NCI-H2107 treated with DMSO at 0.1 percent for 48 hours (cell line): ENCODE data around the gene ZNRF2.

Experiments
- DNase-seq: peaks from one replicate; lab custom pipeline; 2025; ENCODE audit not compliant: unreplicated experiment; lab: John Stamatoyannopoulos, UW

The ZNRF2 gene

DNA sequence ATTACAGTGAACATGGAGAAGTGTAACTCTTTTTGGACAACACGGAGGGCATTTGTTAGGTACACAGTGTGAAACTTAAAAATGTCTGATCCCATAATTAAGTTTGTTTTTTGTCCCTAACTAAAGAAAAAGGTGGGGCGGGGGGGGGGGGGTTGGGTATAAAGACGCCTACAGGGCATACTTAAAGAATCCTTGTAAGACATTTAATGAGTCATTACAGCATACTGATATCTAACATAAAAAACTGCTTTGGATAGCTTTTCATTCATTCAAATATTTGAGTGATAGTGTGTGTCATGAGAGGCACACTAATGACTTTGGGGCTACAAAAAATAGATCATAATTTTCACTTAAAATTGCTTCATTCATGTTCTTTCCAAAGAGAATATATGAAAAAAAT, 31.2 kb downstream of the ZNRF2 start:
- DNase-seq: no peak

DNA sequence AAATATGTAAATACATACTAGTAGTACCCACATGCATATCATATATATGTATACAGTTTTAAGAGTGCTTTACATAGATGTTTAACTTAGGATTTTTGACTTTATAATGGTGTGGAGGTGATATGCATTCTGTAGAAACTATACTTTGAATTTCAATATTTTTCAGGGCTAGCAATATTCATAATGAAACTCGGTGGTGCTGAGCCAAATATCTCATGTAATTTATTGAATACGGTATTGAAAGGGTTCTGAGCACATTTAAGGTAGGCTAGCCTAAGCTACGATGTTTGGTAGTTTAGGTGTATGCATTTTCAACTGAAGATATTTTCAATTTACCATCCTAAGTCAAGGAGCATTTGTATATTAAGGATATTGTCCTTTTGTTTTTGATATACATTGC, 36.0 kb downstream of the ZNRF2 start:
- no peak for DNase-seq

DNA sequence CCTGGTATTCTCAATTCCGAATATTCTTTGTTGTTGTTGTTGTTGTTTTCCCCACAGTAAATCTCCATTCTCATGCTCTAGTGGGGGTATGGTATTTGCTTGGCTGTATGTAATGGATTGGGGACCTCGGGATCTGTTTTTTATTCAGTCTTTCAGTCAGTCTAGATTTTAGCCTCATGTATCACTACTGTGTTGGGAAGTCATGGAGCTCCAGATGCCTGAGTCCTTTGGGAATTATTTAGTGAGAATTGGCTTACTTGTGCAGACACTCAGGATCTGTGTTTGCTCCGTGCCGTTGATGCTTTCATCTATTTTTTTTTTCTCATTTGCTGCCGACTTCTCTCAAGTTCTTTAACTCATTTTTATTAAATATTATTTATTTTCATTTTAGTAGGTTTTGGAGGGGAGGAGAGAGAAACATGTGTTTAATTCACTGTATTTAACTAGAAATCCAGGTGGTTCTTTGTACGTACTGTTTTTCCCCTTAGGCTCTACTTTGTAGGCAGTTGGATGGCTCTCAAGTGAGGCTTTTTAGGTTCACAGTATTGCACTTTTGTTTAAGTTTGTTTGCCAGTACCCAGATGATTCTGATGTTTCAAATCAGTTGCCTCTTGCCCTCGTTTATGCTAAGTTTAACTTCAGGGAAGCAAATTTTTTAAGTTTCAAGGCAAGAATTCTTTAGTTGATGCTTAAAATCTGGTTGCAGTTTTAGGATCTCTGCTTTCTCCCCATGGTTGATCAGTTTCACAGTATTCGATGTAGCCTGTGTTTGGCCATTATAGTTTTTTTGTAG, 36.9 kb downstream of the ZNRF2 start:
- no peak for DNase-seq

DNA sequence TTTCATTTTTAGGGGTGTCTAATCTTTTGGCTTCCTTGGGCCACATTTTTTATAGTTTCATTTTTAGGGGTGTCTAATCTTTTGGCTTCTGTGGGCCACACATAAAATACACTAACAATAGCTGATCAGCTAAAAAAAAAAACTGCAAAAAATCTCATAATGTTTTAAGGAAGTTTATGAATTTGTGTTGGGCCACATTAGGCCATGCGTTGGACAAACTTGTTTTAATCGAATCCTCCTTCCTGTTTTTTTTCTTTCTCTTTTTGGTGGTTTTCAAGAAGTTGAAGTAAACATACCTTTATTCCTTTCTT, 37.4 kb downstream of the ZNRF2 start:
- no peak for DNase-seq

DNA sequence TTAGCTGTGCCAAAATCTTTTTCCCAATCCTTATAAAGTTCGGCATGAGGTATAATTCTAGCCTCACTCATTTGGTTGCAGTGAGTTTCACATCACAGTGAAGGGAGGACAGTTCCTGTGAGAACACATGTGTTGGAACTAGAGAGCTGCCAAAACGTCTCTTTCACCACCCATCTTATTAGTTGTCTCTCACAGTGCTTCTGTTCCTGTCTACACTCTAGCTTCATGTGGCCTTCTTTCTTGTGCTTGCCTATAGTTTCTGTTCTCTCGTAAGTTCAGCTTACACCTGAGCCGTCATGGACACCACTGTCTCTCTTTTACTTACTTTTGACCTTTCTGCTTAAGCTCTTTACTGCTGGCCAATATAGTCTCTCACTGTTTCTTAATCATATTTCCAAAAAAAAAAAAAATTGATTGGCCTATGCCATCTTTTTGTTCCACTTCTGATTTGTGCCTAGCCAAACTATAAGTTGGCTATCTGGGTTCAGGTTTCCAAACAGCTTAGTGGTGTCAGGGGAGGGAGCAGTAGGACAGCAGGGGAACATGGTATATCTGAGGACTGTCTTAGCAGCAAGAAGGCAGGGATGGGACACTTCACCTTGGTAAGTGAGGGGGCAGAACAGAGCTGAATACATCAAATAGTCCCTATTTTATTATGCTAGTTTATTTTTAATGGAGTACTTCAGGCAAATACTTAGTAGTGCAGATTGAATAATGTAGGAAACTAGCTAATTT, 38.0 kb downstream of the ZNRF2 start:
- DNase-seq: no peak

DNA sequence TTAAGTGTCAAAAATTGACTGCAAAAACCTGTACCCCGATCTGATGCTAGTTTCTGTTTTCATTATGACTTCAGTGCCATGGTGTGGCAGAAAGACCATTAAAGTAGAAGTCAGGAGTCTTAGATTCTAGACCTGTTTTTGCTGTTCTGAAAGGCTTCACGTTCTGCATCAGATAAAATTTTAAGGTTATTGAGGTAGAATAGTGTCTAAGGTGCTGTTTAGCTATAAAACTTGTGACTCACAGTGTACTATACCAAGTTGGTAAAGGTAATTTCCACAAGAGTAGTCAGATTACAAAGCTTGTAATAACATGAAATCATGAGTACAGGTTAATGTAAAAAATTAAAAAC, 38.6 kb downstream of the ZNRF2 start:
- no peak for DNase-seq

DNA sequence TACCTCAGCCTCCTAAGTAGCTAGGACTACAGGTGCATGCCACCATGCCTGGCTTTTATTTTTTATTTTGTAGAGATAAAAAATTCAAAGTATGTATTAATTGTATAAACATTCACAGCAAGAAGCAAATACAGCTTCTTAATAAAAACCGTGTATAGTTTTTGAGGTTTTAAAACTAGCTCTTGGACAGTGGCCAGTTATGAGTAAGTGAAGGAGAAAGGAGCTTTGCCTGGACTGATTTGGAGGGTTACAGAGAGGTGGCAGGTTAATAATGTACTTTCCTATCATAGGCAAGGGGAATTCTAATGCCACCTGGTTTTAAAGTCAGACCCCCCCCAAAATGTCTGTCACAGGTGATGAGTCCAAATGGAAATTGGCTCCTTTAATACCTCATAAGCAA, 43.4 kb downstream of the ZNRF2 start:
- no peak for DNase-seq

DNA sequence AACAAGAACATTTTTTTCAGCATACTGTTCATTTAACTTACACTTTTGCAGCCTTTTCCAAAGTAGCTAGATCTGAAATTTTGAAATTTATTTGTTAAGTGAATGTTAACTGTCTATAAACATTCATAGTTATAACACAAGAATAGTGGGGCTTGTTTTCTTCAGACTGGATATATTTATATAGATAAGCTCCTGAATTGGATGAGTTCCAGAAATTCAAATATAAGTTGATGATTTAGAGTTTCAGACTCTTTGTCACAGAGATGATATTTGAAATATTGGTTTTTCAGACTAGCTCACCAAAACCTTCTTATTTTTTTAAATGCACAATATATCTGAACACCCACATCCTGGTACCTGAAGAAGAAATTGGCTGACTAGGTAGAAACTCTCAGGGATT, 44.0 kb downstream of the ZNRF2 start:
- no peak for DNase-seq

DNA sequence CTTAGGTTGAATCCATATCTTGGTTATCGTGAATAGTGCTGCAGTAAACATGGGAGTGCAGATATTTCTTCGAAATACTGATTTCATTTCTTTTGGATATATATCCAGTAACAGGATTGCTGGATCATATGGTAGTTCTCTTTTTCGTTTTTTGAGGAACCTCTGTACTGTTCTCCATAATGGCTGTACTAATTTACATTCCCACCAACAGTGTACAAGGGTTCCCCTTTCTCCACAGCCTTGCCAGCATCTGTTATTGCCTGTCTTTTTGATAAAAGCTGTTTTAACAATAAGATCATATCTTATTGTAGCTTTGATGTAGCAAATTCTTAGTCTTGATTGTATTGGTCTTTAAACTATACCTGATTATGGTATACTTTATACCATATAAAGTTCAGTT, 45.3 kb downstream of the ZNRF2 start:
- no peak for DNase-seq

DNA sequence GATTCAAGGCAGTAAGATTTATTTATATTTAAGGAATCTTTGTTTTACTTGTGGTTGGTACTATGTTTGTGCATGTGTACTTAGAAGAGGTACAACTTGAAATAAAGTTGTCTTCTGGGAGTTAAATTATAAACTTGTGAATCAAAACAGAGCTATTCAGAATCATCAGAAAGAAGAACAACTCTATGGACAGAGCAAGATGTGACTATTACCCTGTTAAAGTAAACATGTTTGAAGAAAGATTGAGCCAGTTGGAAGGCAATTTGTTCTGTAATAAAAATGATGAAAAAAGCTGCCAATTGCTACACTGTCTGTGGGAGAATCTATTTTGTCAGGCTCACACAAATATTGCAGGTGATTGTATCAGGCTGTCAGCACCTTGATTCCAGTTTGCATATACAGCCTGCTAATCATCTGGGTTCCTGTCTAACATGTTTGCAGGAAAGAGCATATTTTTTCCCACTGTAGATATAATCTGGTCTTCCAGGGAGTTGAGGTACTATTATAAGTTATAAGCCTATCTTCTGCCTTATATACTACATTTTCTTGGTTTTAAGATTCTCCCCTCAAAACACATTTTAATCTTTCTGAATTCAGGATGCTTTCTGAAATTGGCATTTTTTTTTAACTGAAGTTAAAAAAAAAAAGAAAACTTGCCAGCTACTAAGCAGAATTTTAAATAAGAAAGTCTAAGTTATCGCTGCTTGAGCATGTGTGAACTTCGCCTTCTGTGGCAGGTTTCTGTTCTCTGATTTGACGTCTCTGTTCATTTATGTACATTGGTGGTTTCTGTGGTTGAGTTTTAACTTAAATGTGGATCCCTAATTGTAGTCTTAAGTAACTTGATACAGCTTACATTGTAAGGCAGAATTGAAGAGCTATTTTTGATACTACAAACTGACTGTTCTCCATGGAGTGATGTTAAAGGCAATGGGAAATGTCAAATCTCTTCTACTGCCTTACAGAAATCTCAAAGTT, 46.0 kb downstream of the ZNRF2 start:
- DNase-seq: peak; percentile 98

DNA sequence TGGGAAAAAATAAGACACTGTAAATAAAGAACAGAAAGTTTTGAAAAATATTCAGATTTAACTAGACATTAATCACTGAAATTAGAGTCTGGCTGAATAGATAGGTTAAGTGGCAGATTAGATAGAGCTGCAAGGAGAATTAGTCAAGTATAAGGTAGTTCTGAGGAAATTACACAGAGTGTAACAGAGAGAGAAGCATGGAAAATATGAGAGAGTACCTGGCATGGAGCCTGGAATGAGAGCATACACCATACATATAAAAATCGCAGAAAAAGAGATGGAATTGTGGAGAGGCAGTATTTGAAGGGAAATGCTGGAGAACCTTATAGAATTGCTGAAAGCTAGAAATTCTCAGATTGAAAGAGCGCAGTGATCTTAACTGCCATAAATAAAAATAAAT, 46.9 kb downstream of the ZNRF2 start:
- no peak for DNase-seq

DNA sequence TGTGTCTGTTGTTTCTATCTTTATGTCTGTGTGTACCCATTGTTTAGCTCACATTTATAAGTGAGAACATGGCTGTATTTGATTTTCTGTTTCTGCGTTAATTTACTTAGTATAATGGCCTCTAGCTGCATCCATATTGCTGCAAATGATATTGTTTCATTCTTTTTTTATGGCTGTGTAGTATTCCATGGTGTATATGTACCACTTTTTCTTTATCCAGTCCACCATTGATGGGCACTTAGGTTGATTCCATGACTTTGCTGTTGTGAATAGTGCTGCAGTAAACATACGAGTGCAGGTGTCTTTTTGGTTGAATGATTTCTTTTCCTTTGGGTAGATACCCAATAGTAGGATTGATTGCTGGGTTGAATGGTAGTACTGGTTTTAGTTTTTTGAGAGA, 48.2 kb downstream of the ZNRF2 start:
- DNase-seq: no peak

DNA sequence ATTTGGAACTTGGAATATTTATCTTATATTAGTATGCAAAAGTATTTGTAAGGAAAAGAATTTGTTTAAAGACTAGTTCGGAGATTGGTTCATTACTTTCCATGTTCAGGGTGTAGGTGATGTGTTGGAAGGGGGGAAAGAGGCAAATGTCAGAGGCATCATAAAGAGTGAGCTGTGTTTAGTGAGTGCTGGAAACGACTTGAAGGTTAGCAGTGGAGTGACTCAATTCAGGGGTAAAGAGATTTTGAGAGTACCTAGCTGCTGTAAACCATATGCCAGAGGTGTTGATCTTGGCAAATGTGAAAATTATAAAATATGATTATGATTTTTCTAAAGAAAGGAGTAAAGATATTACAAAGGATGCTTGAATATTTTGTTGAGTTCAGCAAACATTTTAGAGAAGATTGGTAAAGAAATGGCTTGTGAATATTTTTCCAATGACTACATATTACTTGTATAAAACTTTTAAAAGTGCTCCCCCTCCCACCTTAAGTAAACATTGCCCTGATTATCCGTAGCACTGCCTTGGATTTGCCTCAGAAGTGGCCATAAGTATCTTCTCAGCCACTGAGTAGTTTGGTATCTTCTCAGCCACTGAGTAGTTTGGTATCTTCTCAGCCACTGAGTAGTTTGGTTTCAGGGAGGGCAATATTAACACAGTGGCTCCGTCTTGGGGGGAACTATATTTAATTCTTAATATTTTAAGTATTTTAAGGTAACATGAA, 51.5 kb downstream of the ZNRF2 start:
- DNase-seq: no peak

DNA sequence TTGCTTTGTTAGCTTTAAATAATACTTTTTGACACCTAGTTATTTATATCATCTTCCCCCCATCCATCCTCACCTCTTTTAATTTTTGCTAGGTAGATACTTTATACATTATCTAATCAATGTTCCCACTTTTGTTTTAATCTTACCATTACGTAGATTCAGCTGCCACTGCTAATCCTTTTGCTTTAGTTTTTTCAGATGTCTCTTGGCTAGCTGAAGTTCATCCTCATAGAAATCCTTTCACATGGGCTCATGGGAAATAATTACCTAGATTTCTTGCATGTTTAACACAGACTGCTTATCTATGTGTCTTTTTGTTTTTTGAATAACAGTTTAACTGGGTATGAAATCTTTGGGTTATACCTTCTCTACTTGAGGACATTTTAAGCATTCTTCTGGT, 60.1 kb downstream of the ZNRF2 start:
- no peak for DNase-seq

DNA sequence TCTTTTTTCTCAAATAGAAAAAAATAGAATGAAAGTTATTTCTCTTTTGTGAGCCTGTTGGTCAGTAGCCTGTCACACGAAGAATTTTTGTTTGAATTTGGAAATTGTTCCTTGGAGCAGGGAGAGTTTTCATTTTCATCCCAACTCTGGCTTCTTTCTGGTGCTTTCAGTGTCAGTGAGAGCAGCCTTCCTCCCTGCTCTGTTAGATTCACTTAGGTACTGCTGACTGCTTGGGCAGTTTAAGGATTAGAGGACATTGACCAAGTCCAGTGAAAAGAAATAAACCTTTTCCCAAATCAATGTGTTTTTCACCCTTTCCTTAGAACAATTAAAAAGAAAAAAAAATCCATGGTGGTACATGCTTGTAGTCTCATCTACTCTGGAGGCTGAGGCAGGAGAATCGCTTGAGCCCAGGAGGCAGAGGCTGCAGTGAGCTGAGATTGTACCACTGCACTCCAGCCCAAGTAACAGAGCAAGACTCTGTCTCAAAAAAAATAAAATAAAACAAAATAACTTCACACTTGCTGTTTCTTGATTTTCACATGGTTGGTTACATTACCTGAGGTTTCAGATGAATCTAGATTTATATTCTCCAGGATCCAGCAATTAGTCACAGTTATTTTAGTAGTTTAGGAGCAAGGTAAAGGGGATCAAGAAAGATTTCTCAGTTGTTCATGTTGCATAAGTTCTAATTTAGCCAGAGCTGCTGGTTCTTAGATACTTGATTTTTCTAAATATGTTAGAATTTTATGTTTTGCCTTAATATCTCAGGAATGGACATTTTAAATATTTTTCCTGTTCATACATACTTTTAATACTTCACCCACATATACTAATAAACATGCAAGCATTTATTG, 63.1 kb downstream of the ZNRF2 start:
- no peak for DNase-seq

DNA sequence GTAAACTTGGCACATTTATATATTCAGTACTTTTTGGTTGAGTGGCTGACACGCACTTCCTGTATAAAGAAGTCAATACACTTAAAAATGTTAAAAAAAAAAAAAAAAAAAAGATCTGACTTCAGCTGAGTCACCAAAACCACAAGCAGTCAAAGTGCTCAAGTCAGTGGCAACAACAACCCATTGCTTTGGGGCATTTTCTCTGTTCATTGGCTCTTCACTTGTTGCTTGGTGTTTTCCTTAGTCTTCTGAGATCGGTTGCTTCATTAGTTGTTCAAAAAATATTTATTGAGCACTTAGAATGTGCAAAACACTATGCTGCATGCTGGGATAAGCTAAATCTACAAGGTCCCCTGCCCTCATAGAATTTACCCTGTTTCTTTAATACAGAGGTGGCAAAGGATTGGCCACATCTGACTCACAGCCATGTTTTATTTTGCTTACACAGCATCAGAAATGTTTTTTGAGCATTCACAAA, 63.7 kb downstream of the ZNRF2 start:
- no peak for DNase-seq

DNA sequence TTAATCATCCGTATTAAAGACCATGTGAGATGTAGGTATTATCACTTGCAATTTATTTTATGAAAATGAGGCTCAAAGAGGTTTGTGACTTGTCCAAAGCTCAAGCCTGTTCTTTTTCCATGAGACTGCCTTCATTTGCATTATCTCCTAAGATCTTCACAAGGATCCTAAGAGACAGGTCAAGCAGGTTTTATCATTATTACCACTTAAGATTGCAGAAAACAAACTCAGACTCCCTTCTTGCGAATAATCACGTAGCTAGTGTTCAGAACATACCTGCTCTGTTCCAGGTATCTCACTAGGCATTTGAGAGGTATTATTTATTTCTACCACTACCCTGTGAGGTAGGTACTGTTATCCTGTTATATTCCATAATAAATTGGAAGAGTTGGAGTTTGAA, 64.8 kb downstream of the ZNRF2 start:
- no peak for DNase-seq

DNA sequence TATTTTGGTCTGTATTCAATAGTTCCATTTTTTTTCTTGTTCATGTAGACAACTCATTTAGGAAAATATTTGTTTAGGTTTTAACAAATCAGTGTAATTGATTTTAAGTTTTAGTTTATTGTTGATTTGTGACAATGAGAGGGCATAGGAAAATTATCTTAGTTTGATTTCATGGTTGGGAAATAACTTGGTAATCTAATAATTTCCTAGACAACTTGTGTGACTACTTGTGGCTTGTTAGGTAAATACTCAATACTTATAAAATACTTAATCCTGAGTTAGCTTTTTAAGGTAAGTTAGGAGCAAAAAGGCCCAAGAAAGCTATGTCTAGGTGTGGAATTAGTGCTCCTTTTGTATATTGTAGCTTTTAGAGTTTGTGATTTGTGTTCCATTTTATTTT, 65.4 kb downstream of the ZNRF2 start:
- no peak for DNase-seq

DNA sequence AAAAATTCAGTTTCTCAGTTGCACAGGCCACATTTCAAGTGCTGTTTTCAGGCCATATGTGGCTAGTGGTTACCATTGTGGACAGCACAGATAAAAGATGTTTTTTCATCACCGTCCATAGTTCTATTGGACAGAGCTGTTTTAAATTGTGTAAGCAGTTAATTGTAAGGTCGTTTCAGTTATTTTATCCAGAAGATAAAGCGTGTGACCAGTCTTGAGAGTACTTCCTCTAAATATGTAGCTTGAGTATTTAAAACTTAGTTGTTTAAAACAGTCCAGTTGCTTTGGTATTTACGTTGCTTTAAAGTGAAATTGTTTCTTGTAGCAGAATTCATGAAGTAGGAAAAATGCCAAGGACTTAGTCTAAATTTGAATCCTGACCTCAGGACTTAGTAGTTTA, 66.9 kb downstream of the ZNRF2 start:
- DNase-seq: no peak

DNA sequence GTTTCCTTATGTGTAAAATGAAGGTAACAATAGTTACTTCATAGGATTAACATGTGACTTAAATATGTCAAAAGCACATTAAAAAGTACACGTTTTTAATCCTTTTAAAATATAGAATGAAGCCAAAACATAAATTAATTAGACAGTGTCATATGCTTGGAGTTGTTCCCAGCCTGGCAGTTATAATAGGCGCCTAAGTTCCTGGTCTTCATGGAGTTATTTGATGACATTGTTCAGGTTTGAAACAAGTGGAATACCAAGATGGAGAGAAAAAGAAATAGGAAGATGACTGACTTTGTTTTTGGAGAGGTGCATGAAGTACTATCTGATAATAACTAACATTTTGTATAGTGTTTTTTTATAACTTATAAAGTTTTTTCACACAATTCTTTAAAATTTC, 67.3 kb downstream of the ZNRF2 start:
- DNase-seq: no peak
